Stimulated activated CD8-positive, alpha-beta memory T cell treated with anti-CD3 and anti-CD28 coated beads, Interleukin-12 subunit alpha, Interleukin-12 subunit beta, amount 100 ng/mL, for 24 hours (primary cell): ENCODE data around the gene SPINT4.

Experiments used
- DNase-seq: peaks from one replicate; pipeline ENCODE4 v3.0.0-alpha.2; 2020; ENCODE audit errors: extremely low read depth

SPINT4 gene

DNA sequence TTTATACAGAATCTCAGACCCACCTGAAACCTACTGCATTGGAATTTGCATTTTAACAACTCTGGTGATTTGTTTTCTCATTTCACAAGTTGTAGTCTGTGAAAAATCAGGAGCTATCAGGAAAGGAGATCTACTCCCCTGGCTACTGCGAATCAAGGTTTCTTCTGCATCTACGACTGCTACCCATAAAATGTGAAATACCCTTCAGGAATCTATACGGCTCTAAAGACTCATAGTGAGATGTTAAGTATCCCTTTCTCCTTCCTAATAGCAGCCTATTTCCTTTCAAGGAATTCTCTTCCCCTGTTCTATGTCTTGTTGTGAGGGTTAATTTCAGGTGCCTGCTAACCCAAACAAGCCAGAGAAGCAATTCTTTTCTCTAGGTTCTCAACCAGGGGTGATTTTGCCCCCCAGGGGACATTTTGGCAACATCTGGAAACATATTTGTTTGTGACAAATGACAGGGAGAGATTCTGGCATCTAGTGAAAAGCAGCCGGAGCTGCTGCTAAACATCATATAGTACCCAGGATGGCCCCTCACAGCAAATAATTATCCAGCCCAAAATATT, 43.2 kb downstream of the SPINT4 start:
- no peak for DNase-seq

DNA sequence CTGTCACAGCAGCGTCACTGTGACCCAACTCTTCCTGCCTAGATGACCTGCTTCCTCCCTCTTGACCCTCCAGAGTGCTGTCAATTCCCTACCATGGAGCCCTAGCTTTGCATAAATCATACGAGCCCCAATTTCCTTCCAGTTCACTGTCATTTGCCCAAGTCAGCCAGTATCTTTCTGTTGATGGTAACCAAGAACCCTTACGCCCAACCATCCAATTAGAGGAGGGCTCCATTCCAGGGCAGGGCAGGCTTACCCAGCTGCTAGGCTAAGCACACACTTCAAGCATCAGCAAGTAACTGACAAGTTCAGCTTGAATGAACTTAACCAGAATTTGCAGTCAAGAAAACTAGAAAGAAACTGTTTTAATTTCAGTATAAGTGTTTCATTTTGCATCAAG, 43.8 kb downstream of the SPINT4 start:
- no peak for DNase-seq

DNA sequence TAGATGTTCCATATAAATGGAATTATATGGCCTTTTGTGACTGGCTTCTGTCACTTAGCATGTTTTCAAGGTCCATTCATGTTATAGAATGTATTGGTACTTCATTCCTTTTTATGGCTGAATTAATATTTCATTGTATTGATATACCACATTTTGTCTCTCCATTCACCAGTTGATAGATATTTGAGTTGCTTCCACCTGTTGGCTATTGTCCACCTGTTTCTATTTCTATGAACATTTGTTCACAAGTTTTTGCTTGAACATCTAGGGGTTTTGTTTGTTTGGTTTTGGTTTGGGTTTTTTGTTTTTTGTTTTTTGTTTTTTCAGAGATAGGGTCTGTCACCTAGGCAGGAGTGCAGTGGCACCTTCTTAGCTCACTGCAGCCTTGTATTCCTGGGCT, 46.3 kb downstream of the SPINT4 start:
- DNase-seq, result no peak

DNA sequence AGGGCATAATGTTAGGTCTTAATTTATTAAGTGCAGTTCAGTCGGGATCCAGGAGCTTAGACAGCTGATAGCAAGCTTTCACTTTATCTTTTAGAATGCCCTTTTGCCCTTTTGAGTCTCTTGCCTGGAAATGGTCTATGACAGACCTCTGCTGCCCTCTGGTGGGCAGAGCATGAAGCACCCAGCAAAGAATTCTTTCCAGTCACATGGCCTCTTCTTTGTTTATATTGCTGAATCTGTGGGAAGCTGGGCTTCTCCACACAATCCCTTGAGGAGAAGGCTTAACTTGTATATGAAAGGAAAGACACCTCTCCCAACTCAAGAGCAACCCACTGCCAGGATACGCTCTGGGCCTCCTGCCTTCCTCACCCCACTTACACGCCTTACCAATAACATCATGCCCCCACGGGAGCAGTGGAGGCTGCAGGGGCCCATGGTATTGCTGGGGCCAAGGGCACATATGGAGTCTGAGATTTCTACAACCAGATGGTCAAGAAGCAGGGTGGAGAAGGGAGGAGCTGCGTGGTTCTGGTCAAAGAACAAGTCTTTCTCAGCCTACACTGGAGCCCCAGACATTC, 49.1 kb downstream of the SPINT4 start:
- peak; percentile 52 for DNase-seq

DNA sequence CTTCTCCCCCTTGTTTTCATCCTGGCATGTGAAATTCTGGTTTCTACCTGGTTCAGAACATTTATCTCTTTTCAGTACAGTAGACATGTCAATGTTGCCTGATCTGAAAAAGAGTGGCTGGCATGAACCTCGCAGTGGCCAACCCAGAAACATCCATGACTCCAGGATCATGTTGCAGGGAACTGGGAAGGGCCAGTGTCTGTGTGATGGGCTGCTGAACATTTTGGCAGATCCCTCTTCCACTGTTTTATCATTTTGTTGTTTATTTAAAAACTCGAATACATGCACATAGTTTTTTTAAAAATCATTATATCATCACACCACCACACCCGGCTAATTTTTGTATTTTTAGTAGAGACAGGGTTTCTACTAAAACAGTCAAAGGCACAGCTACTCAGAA, 50.5 kb downstream of the SPINT4 start:
- DNase-seq, result no peak

DNA sequence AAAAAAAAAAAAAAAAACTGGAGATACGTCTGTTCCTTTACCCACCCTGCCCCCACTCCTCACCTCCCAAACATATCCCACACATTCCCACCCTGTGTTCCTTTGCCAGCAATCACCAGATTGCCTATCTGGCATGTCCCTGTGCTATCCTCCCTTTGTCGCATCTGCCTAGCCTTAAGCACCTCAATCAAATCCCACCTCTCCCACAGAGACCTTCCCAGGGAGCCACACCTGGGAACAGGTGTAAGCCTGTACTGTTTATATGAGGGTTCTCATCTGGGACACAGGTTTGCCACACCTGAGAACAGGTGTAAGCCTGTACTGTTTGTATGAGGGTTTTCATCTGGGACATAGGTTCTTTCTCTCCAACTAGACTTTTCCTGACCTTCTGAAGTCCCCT, 52.8 kb downstream of the SPINT4 start:
- DNase-seq, result no peak

DNA sequence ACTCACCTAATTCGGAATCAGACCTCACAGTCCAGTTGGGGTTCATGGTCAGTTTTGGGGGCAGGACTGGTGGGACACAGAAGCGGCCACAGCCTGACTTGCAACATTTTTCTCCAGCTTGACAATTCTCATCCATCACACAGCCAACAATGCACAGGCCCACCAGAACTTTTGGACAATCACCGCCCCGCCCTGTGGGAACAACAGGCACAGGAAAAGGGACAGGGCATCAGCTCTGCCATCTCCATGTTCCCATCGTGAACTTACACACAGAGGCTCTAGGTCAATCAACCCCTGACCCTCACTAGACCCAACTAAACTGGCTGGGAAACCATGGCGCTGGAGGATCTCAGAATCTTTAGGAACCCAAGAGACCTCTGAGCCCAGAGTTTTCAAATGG, 53.3 kb downstream of the SPINT4 start:
- DNase-seq, result no peak
